Prostate gland (tissue), 2 donors: Measurements from ENCODE around the gene TEX54.
A peak's percentile ranks its signal among the peaks of the same experiment; 100 is the strongest.

Source experiments
- POLR2A ChIP-seq: fragments of 450-650 bp; IDR thresholded peaks from one replicate; pipeline ENCODE4 v1.6.1; 2016; ENCODE audit warnings: antibody characterized with exemption, mild to moderate bottlenecking
- POLR2AphosphoS5 ChIP-seq: sonication (generic); formaldehyde crosslinking; IDR thresholded peaks from one replicate; pipeline ENCODE4 v1.6.1; 2017; ENCODE audit warnings: antibody characterized with exemption
- TF ChIP-seq, protein P1 (sequence below), 4 experiments: fragments of 200-600 bp in 2 of 4; fragments of 450-650 bp in 2 of 4; sonication (generic) in 2 of 4; IDR thresholded peaks; 1 replicate in 3 of 4; 2 replicates in 1 of 4; pipeline ENCODE4 v1.5.1; 2016 to 2019; ENCODE audit warnings: antibody characterized with exemption in 4 of 4, mild to moderate bottlenecking in 2 of 4, moderate library complexity in 2 of 4

DNA sequence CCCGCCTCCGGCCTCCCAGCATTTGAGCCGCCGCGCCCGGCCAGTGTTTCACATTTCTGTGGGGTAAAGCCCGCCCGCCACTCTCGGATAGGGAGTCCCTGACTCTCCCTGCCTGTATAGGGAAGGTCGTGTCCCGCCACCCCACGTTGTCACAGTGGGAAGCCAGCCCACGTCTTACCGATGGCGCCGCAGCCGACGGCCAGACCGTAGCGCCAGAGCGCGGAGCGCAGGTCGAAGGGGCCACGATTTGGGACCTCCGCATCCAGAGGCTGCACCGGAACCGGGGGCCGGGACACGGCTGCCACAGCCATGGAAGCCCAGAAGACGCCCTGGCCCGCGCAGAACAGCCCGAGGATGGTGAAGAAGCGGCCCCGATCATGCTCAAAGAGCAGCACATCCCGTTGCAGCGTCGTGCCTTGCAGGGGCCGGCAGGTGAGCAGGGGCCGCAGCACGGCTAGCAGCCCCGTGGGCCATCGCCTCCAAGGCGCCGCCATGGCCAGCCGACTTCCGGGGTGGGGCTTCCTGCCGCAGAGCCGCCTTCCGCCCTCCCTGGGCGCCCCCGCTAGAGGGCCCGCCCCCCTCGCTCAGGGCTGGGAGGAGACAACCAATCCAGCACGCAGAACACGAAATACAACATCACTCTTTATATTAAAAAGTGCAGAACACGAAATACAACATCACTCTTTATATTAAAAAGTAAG, 41.0 kb downstream of the TEX54 start, which contains the start of gene TMEM223:
- TF ChIP-seq, protein P1, sequence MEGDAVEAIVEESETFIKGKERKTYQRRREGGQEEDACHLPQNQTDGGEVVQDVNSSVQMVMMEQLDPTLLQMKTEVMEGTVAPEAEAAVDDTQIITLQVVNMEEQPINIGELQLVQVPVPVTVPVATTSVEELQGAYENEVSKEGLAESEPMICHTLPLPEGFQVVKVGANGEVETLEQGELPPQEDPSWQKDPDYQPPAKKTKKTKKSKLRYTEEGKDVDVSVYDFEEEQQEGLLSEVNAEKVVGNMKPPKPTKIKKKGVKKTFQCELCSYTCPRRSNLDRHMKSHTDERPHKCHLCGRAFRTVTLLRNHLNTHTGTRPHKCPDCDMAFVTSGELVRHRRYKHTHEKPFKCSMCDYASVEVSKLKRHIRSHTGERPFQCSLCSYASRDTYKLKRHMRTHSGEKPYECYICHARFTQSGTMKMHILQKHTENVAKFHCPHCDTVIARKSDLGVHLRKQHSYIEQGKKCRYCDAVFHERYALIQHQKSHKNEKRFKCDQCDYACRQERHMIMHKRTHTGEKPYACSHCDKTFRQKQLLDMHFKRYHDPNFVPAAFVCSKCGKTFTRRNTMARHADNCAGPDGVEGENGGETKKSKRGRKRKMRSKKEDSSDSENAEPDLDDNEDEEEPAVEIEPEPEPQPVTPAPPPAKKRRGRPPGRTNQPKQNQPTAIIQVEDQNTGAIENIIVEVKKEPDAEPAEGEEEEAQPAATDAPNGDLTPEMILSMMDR (IDR thresholded peaks at IDR 0.05): peak; percentile 12 to 55 (median 30)
- TF ChIP-seq POLR2A (peak; percentile 69), POLR2AphosphoS5 (peak; percentile 92)
